OCI-LY1 (cell line): Measurements from ENCODE around the gene GPR108.

Source experiments
- H2AFZ ChIP-seq: fragments of 200-600 bp; sonication (generic), shearing (Covaris generic); 2 replicates; pipeline ENCODE4 v1.6.0; 2014; ENCODE audit warnings: antibody characterized with exemption, mild to moderate bottlenecking, low read length
- H3F3A ChIP-seq: fragments of 200-600 bp; sonication (generic), shearing (Covaris generic); 2 replicates; pipeline ENCODE4 v1.6.0; 2014; ENCODE audit warnings: mild to moderate bottlenecking, antibody characterized with exemption, low read length, moderate library complexity; ENCODE audit not compliant: insufficient read depth
- H3K27ac ChIP-seq: fragments of 200-600 bp; sonication (generic); 2 replicates; pipeline ENCODE4 v1.5.1; 2014; ENCODE audit warnings: low read length, mixed run types, mild to moderate bottlenecking, low read depth; ENCODE audit not compliant: poor library complexity, severe bottlenecking
- H3K27me3 ChIP-seq: fragments of 200-600 bp; sonication (generic); 2 replicates; pipeline ENCODE4 v1.6.0; 2014; ENCODE audit warnings: antibody characterized with exemption, mild to moderate bottlenecking, low read length, moderate library complexity; ENCODE audit not compliant: insufficient read depth
- H3K36me3 ChIP-seq: fragments of 200-600 bp; sonication (generic); 2 replicates; pipeline ENCODE4 v1.6.1; 2014; ENCODE audit warnings: mild to moderate bottlenecking, antibody characterized with exemption, low read length, moderate library complexity, mixed read lengths; ENCODE audit not compliant: insufficient read depth
- H3K4me1 ChIP-seq: fragments of 200-600 bp; sonication (generic); 2 replicates; pipeline ENCODE4 v1.5.1; 2014; ENCODE audit warnings: mild to moderate bottlenecking, low read length, moderate library complexity; ENCODE audit not compliant: insufficient read depth, severe bottlenecking
- H3K4me2 ChIP-seq: fragments of 200-600 bp; sonication (generic), shearing (Covaris generic); 2 replicates; pipeline ENCODE4 v1.6.1; 2014; ENCODE audit warnings: low read length
- H3K4me3 ChIP-seq: fragments of 200-600 bp; sonication (generic); 2 replicates; pipeline ENCODE4 v1.5.1; 2014; ENCODE audit warnings: low read length, low read depth, mild to moderate bottlenecking, mixed read lengths; ENCODE audit not compliant: poor library complexity, severe bottlenecking
- H3K79me2 ChIP-seq: fragments of 200-600 bp; shearing (Covaris generic); 2 replicates; pipeline ENCODE4 v1.6.1; 2016; ENCODE audit warnings: mixed run types, low read length, mixed read lengths; ENCODE audit not compliant: insufficient read depth
- H3K9ac ChIP-seq: fragments of 200-600 bp; sonication (generic), shearing (Covaris generic); 2 replicates; pipeline ENCODE4 v1.6.1; 2014; ENCODE audit warnings: mild to moderate bottlenecking, low read length, mixed read lengths
- H3K9me2 ChIP-seq: fragments of 200-600 bp; sonication (generic), shearing (Covaris generic); 2 replicates; pipeline ENCODE4 v1.6.1; 2014; ENCODE audit warnings: low read depth, mild to moderate bottlenecking, low read length, mixed read lengths
- H3K9me3 ChIP-seq: fragments of 200-600 bp; shearing (Covaris generic); 2 replicates; pipeline ENCODE4 v1.6.1; 2014; ENCODE audit warnings: low read length, mixed read lengths
- H4K20me1 ChIP-seq: fragments of 200-600 bp; sonication (generic), shearing (Covaris generic); 2 replicates; pipeline ENCODE4 v1.6.0; 2016; ENCODE audit warnings: mild to moderate bottlenecking, low read length; ENCODE audit not compliant: insufficient read depth
- EZH2 ChIP-seq: fragments of 200-600 bp; sonication (generic), shearing (Covaris generic); IDR thresholded peaks from 2 replicates; pipeline ENCODE4 v1.8.0; 2017; ENCODE audit warnings: borderline replicate concordance, mixed run types, mild to moderate bottlenecking, antibody characterized with exemption, low read length, moderate library complexity, mixed read lengths
- TF ChIP-seq, protein P1 (sequence below): fragments of 200-600 bp; sonication (generic), shearing (Covaris generic); IDR thresholded peaks from 2 replicates; pipeline ENCODE4 v1.5.1; 2017; ENCODE audit warnings: mild to moderate bottlenecking, antibody characterized with exemption, low read length, moderate library complexity, mixed read lengths

The GPR108 gene

DNA sequence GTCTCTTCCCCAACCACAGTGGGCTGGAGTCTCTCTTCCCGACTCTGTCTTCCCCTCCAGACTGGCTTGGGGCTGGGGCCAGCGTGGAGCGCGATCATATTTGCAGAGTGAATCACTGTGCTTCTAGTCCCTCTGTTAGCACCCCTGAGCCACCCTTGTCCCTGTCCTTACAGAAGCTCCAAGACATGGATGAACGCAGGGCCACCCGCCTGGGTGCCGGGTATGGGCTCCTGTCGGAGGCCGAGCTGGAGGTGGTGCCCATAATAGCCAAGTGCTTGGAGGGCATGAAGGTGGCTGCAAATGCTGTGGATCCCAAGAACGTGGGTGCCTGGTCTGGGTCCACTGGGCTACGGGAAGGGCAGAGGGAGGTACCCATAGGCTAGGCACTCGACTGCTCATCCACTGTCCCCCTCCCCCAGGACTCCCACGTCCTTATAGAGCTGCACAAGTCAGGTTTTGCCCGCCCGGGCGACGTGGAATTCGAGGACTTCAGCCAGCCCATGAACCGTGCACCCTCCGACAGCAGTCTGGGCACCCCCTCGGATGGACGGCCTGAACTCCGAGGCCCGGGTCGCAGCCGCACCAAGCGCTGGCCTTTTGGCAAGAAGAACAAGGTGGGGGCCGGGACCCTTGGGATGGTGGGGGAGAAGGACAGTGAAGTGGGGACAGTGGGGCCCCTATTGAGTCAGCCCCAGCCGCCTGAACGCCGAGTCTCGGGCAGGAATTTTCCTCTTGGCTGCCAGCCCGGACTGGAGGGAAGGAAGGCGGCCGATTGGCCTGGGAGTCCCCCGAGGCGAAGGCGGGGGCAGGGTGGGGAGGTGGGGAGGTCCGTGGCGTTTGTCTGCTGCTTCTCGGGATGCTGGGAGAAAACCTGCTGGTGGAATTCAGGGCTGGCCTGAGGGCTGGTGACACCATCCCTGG, 7.3 kb upstream of the GPR108 start:
- no peaks in the 10 kb centered on the region for H3K9me2 ChIP-seq
- TF ChIP-seq, protein P1, sequence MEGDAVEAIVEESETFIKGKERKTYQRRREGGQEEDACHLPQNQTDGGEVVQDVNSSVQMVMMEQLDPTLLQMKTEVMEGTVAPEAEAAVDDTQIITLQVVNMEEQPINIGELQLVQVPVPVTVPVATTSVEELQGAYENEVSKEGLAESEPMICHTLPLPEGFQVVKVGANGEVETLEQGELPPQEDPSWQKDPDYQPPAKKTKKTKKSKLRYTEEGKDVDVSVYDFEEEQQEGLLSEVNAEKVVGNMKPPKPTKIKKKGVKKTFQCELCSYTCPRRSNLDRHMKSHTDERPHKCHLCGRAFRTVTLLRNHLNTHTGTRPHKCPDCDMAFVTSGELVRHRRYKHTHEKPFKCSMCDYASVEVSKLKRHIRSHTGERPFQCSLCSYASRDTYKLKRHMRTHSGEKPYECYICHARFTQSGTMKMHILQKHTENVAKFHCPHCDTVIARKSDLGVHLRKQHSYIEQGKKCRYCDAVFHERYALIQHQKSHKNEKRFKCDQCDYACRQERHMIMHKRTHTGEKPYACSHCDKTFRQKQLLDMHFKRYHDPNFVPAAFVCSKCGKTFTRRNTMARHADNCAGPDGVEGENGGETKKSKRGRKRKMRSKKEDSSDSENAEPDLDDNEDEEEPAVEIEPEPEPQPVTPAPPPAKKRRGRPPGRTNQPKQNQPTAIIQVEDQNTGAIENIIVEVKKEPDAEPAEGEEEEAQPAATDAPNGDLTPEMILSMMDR: no peak
- TF ChIP-seq EZH2: no peak
- no peaks in the 10 kb centered on the region for H3F3A ChIP-seq
- H2AFZ ChIP-seq: no peak overlapping the region
- no peak overlapping the region for H3K4me2 ChIP-seq
- peaks cover 18% of the 10 kb centered on the region for H3K4me1 ChIP-seq
- no peak overlapping the region for H3K4me3 ChIP-seq
- no peak overlapping the region for H3K9ac ChIP-seq
- no peak overlapping the region for H3K27ac ChIP-seq
- H3K79me2 ChIP-seq: no peaks in the 10 kb centered on the region
- H3K36me3 ChIP-seq: peaks cover 67% of the 10 kb centered on the region
- H3K9me3 ChIP-seq: no peaks in the 10 kb centered on the region
- H4K20me1 ChIP-seq: no peaks in the 10 kb centered on the region
- H3K27me3 ChIP-seq: no peaks in the 10 kb centered on the region

DNA sequence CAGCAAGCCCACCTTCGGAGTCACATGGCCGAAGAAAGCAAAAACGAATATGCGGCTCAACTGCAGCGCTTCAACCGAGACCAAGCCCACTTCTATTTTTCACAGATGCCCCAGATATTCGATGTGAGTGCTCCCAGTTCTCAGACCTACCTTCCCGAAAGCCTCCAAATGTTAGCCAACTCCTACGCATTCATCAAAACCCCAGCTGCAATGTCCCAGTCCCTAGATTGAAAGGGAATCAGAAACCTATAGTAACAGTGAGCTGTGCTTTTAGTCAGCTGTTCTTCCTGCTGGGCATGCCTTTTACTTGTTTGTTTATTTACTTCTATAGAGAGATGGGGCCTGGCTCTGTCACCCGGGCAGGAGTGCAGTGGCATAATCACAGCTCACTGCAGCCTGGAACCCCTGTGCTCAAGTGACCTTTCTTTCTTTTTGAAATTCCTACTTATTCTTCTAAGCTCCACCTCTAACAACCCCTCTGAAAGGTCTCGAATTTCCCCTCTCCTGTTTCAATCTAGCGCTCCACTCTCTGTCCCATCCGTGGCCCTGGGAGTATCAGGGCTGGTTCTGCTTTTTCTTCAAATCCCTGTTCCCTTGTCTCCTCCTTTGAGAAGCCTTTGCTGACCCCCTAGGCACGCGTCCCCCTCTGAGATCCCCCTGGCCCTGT, 6.5 kb upstream of the GPR108 start:
- Histone ChIP-seq H3K9ac (no peak overlapping the region), H3K4me1 (peaks cover 23% of the 10 kb centered on the region), H3K4me3 (no peak overlapping the region)

DNA sequence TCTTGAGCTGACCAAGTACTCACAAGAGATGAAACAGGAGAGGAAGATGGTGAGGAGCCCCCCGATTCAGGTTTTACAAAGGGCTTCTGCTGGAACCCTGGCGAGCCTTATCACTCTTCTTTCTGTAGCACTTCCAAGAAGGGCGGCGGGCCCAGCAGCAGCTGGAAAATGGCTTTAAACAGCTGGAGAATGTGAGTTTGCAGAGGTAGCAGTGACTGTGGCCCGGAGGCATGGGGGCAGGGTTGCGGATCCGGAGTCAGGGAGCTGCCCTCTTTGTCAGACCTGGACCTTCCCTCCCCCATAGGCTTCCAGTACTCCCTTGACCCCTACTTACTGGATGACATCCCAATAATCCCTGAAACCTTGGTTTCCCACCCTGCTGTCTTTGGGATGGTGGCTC, 5.7 kb upstream of the GPR108 start:
- Histone ChIP-seq H3K4me1 (peaks cover 31% of the 10 kb centered on the region), H3K79me2 (no peaks in the 10 kb centered on the region), H3K9me3 (no peaks in the 10 kb centered on the region), H3K9ac (no peak overlapping the region), H3K36me3 (peaks cover 52% of the 10 kb centered on the region), H3K9me2 (no peaks in the 10 kb centered on the region), H4K20me1 (no peaks in the 10 kb centered on the region), H3K4me3 (no peak overlapping the region), H3K4me2 (no peak overlapping the region), H3K27ac (no peak overlapping the region), H3K27me3 (no peaks in the 10 kb centered on the region), H3F3A (peaks cover 6% of the 10 kb centered on the region; the same call in 1 of the 2 replicates), H2AFZ (no peak overlapping the region)
- TF ChIP-seq, protein P1: no peak
- TF ChIP-seq EZH2: no peak

More for the DNA sequence above, 6.5 kb upstream of the GPR108 start:
- Histone ChIP-seq H3K79me2 (no peaks in the 10 kb centered on the region), H3K36me3 (peaks cover 59% of the 10 kb centered on the region), H3K9me2 (no peaks in the 10 kb centered on the region), H3K4me2 (no peak overlapping the region), H4K20me1 (no peaks in the 10 kb centered on the region), H3K27ac (no peak overlapping the region), H3F3A (no peaks in the 10 kb centered on the region), H3K27me3 (no peaks in the 10 kb centered on the region), H3K9me3 (no peaks in the 10 kb centered on the region), H2AFZ (no peak overlapping the region)
- TF ChIP-seq, protein P1: no peak
- TF ChIP-seq EZH2: no peak
